ENCODE measurements around the gene MAP10. TPM values are rescaled to one million over a fixed set of nuclear protein-coding genes. Genes with fewer than 3 reads are reported as not detected.

The MAP10 gene
- polyA plus RNA-seq, 1 donor, result 2.2 TPM

- DNase-seq (ENCODE audit: low read depth), result no peak
Measured at GRCh38 chr1:232853994-232854797, 49.0 kb downstream of the MAP10 start.

DNA sequence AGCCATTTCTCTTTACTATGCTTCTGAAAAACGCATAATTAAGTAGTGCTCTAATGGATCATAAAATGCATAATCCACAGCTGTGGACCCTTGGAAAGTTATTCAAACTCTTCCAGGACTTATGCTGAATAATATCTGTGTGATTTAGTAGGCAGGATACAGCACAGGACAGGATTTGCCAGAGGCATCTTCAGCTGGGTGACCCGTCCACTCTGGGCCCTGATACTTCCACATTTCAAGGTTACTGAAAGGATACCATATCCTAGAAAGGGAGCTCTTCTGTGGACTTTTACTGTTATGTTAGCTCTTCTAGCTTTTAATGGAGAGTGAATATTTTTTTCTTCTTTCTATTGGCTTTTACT lies 49.6 kb downstream of the MAP10 start:
- DNase-seq (ENCODE audit: low read depth), result no peak

- no peak for DNase-seq (ENCODE audit: low read depth)
Measured at GRCh38 chr1:232856541-232856940, 51.3 kb downstream of the MAP10 start.

Other genes starting within 250 kb of the MAP10 start
- gene SIPA1L2, start 175.3 kb upstream of the MAP10 start, polyA plus RNA-seq (ENCODE audit: insufficient read length), result 36.0 TPM
- 27.2 TPM for gene NTPCR, start 145.2 kb downstream of the MAP10 start, polyA plus RNA-seq (ENCODE audit: insufficient read length)

Measured in forelimb muscle (tissue), 1 donor.